Fibroblast of the aortic adventitia (primary cell): ENCODE measurements around the gene ARHGEF9. TPM values are rescaled to one million over a fixed set of nuclear protein-coding genes. Genes with fewer than 3 reads are reported as not detected.

Experiments
- DNase-seq: peaks from one replicate; pipeline ENCODE4 v3.0.0-alpha.2; 2010; ENCODE audit warnings: low read depth
- H3K4me3 ChIP-seq: 2 replicates; pipeline ENCODE4 v1.5.1; 2011; ENCODE audit warnings: low read depth, mild to moderate bottlenecking, control low read depth, low read length, moderate library complexity
- total RNA-seq: library from RNA; depleted of rRNA; stranded (reverse); fragments of >200 nt; gene quantifications from 2 replicates; pipeline ENCODE4 v1.2.3, GENCODE V29; 2012; ENCODE audit warnings: low replicate concordance
- TF ChIP-seq, protein P1 (sequence below): IDR thresholded peaks from 2 replicates; pipeline ENCODE4 v1.5.1; 2011; ENCODE audit warnings: mild to moderate bottlenecking, low read length, control low read depth, inconsistent platforms; ENCODE audit not compliant: insufficient read depth

Gene ARHGEF9
- total RNA-seq, 1 donor = 13.8 TPM

DNA sequence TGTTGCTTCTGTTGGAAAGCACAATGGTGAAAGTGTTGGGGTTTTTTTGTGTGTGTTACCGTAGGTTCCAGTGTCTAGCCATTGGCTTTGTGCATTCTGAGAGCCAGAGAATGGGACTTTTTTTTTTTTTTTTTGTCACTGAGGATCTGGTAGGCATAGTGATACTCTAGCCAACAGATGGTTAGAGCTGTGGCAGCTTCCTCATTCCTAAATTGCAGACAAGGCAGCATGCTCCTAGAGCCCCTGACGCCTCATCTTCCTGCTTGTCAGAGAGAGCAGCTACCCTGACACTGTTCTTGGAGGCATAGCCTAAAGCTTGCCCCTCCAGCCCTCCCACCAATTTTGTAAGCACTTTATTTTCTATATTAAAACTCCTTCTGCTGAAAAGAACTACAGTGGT is 27.0 kb downstream of the ARHGEF9 start:
- DNase-seq = no peak
- no peak overlapping the region for H3K4me3 ChIP-seq
- TF ChIP-seq, protein P1, sequence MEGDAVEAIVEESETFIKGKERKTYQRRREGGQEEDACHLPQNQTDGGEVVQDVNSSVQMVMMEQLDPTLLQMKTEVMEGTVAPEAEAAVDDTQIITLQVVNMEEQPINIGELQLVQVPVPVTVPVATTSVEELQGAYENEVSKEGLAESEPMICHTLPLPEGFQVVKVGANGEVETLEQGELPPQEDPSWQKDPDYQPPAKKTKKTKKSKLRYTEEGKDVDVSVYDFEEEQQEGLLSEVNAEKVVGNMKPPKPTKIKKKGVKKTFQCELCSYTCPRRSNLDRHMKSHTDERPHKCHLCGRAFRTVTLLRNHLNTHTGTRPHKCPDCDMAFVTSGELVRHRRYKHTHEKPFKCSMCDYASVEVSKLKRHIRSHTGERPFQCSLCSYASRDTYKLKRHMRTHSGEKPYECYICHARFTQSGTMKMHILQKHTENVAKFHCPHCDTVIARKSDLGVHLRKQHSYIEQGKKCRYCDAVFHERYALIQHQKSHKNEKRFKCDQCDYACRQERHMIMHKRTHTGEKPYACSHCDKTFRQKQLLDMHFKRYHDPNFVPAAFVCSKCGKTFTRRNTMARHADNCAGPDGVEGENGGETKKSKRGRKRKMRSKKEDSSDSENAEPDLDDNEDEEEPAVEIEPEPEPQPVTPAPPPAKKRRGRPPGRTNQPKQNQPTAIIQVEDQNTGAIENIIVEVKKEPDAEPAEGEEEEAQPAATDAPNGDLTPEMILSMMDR = no peak

DNA sequence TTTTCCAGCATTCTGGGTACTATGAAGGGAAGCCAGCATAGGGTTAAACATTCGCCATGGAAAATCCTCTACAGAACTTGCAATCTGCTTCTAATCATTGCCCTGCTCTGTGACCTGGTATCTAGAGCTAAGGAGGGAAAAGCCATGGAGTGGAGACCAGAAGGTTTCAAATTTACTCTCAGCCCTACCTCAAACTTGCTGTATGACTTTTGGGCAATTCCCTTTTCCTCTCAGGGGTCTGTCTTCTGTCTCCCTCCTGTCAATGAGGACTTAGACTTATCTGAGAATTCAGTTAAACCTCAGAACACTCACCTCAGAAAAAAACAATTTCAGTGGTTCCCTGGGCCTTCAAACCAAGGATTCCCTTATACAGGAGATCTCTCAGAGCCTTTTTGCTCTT is 29.1 kb downstream of the ARHGEF9 start:
- TF ChIP-seq, protein P1 = no peak
- peak overlapping the region; percentile 43 for H3K4me3 ChIP-seq

DNA sequence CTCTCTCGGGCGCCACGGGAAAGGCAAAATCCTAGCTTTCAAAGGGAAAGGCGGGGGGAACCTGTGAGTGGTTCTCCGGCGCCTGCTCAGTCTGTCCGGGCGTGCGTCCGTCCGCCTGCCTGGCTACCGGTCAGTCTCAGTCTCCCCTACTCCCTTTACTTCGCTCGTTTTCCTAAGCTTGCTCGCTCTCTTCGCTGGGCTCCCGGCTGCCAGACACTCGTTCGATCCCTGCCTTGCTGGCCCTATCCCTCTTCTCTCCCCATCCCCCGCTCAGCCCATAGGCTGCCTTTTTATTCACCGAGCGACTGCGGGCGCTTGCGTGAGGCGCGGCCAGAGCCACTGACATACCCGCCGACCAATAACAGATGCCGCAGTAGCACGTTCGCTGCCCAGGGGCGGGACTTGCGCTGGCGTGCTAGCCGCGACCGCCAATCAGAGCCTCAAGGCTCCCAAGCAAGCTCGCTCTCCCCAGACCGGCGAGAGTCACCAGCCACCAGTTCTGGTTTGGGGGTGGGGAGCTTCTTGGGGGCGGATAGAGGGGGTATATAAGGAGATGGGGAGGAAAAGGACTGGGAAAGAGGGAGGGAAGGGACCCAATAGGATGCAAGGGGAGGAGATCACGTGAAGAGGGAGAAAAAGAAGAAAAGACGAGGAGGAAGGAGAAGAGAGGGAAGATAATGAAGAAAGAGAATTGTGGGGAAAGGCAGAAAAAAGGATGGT is 30.0 kb downstream of the ARHGEF9 start:
- peak overlapping the region; percentile 76 for H3K4me3 ChIP-seq
- TF ChIP-seq, protein P1 = no peak
- peak; percentile 93 for DNase-seq

More for the DNA sequence above, 29.1 kb downstream of the ARHGEF9 start:
- no peak for DNase-seq

DNA sequence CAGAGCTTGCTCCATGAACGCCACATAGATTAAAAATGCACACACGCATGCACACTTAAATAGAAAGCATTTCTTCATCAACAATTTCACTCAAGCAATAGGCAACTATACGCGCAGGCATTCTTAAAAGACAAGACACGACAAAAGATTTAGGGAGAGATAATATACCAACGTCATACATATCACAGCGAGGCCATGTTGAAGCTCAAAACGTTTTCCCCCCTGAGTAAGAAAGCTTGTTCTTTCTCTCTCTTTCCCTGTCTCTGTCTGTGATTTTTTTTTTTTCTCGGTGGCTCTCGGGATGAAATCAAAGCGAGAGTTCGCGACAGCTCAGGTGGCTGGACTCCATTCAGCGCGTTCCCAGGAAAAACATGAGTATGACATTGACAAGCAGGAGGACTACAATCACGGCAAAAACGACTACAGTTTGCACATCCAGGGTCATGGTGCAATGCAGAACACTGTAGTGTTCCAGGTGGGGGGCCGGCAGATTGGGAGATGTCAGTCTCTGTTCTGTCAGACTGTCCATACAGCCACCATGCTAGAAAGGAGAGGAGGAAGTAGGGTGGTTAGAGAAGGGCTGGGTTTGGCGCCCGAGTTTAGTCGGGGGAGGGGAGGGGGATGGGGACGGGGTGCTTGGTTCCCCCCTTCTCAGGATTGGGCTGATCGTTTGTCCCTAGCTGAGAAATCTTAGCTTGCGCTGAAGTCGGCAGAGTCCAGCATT is 30.7 kb downstream of the ARHGEF9 start:
- H3K4me3 ChIP-seq = peak overlapping the region; percentile 76
- DNase-seq = peak; percentile 26
- TF ChIP-seq, protein P1 = no peak

DNA sequence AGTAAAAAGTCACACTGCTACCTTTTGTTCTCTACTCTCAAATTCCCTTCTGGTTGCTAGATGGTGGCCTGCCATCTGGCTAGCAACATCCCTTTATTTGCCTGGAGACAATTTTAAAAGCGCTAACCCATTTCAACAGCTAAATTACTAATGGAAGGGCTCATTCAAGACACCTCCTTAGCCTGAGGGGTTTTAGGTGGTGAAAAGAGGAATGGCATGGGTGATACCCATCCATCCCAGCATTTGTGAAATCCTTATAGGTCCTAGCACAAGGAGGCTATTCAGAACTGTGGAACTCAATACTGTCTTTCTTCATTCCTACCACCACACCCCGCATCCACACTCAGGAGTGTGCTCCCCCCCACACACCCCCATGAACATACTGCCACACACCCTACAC is 33.5 kb downstream of the ARHGEF9 start:
- no peak for DNase-seq
- TF ChIP-seq, protein P1 = no peak
- H3K4me3 ChIP-seq = no peak overlapping the region

DNA sequence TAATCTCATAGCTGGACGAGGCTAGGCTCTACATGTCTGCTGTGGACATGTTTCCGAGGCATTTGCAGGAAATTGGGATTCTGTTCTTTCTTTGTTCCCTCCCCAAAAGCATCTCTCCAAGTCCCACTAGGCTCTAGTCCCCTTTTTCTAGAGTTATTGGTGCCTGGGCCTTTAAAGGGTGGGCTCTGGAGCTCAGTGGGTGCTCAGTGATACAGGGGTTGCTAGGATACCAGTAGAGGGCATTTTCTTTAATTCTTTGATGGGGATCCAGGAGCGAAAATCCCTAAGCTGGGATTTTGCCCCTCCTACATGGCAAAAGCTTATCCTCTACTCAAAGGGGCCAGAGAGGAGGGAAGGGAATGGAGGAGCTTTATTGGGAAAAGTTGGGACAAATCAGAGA is 34.2 kb downstream of the ARHGEF9 start:
- H3K4me3 ChIP-seq = no peak overlapping the region
- DNase-seq = no peak
- TF ChIP-seq, protein P1 = no peak
